ENCODE data around the gene AK8. TPM values are rescaled to one million over a fixed set of nuclear protein-coding genes. Genes with fewer than 3 reads are reported as not detected.

AK8 gene, protein sequence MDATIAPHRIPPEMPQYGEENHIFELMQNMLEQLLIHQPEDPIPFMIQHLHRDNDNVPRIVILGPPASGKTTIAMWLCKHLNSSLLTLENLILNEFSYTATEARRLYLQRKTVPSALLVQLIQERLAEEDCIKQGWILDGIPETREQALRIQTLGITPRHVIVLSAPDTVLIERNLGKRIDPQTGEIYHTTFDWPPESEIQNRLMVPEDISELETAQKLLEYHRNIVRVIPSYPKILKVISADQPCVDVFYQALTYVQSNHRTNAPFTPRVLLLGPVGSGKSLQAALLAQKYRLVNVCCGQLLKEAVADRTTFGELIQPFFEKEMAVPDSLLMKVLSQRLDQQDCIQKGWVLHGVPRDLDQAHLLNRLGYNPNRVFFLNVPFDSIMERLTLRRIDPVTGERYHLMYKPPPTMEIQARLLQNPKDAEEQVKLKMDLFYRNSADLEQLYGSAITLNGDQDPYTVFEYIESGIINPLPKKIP
- 0.58 TPM for total RNA-seq
- under 1 TPM; 0.23 to 0.89 (median 0.61) TPM for polyA plus RNA-seq (ENCODE audit: insufficient read depth in 1 of 8, insufficient read length in 8 of 8, low replicate concordance in 1 of 8)
- long read RNA-seq, donor 1: 0 reads
- long read RNA-seq, donor 2: 0 reads
- long read RNA-seq, donor 3: 0 reads
- long read RNA-seq, donor 4: 0 reads
- long read RNA-seq, donor 5: 0 reads
- long read RNA-seq, donor 6: 0 reads
- long read RNA-seq, donor 7: 0 reads
- long read RNA-seq, donor 8: 0 reads
- long read RNA-seq, donor 9: 0 reads
- long read RNA-seq, donor 10, partial matches to known transcripts: 0 of 1 reads
- long read RNA-seq, donor 10, other reads (novel, unspliced or antisense): 0 of 1 reads
- long read RNA-seq, donor 11: 0 reads

DNA sequence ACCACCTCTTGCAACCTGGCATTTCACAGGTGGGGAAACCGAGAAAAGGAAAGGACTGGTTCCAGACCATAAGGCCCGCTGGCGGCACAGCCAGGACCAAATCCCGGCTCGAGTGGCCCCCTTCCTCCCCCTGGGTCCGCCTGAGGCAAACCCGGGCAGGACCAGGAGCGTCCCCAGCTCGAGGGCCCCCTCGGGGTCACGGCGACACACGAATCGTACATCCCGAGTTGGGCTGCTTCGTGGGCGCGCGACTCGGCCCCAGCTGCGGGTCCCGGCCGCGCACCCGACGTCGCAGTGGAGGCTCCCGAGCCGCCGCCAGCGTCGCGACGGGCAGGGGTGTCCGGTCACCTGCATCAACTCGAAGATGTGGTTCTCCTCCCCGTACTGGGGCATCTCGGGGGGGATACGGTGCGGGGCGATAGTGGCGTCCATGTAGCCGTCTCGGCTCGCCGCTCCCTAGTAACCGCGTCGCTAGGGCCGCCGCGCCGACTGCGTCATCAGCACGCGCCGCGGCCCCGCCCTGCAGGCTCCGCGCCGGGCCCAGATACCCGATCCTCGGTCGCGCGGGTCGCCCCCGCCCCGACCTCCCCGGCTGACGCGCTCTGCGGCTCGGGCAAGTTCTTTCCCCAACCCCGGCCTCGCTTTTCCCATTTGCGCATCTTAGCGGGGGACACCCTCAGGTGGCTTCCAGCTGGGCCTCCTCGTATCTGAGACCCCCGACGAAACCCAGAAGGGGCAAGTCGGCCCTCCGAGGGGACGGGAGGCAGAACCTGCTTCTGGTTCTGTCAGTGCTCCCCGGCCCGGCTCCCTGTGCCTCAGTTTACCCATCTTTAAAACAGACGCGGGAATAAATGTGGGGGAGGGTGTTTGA is at the start of gene AK8:
Gene AK8 (minus strand): TSS at position 461 of the 871 bp plus-strand sequence. CDS start 29 bp downstream, at position 432.
- peak; percentile 89 for DNase-seq
- no peaks in the 10 kb centered on the region for H3K9me3 ChIP-seq (replicated peaks; ENCODE audit: control insufficient read depth, low read depth, low read length)
- H3K4me1 ChIP-seq (ENCODE audit: control insufficient read depth, insufficient read depth, low read length): peaks cover 12% of the 10 kb centered on the region
- peak within 1 kb of the TSS; percentile 89 for H3K27ac ChIP-seq (ENCODE audit: low read length)
- H3K27me3 ChIP-seq (ENCODE audit: control insufficient read depth, insufficient read depth, low read length): no peaks in the 10 kb centered on the region
- under 1% methylated on average over 83 of the region's 89 CpGs for WGBS (ENCODE audit: insufficient coverage)
- H3K36me3 ChIP-seq (ENCODE audit: control insufficient read depth, insufficient read depth, low read length): no peaks in the 10 kb centered on the region
- peak within 1 kb of the TSS; percentile 86 for H3K4me3 ChIP-seq (ENCODE audit: low read length)

DNA sequence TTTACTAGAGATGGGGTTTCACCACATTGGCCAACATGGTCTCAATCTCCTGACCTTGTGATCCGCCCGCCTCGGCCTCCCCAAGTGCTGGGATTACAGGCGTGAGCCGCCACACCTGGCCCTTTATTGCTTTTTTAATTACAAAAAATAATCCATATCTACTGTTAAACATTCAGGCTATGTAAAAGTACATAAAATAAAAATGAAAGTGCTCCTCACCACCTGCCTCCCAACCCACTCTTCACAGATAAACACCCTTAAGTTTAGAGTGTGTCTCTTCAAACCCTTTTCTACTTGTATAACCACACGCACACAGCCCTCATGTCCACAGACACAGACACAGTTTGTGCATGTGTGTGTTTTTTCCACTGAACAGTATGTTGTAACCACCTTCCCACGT is 49.6 kb upstream of the AK8 start:
- H3K4me1 ChIP-seq (ENCODE audit: control insufficient read depth, insufficient read depth, low read length): no peaks in the 10 kb centered on the region
- H3K27me3 ChIP-seq (ENCODE audit: control insufficient read depth, insufficient read depth, low read length): no peaks in the 10 kb centered on the region
- H3K36me3 ChIP-seq (ENCODE audit: control insufficient read depth, insufficient read depth, low read length): peaks cover 32% of the 10 kb centered on the region
- H3K27ac ChIP-seq (ENCODE audit: low read length): no peak overlapping the region
- no peaks in the 10 kb centered on the region for H3K9me3 ChIP-seq (replicated peaks; ENCODE audit: control insufficient read depth, low read depth, low read length)
- DNase-seq: no peak
- WGBS (ENCODE audit: insufficient coverage): 92% methylated on average over 2 of the region's 7 CpGs
- no peak overlapping the region for H3K4me3 ChIP-seq (ENCODE audit: low read length)

DNA sequence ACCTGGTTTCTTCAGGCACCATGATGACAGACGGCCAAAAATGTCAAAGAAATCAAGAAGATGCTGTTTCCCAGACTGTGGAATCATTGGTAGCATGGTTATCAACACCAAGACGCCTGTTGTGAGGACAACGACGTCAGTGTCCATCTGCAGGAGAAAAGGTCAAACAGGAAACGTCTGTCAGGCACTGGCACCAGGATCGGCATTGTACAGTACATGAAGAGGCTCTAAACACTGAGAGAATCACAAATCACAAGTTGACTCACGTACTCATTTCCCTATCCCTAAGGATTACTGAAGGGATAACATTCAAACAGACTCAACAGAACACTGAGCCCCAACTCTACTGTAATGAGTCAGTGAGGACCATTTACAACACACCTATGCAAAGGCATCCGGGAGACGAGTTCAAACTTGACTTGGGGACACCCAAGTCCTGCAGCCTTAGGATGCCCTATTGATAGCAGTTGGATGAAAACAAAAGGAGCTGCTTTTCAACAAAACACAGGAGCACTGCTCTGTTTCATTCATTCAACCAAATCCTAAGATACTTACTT is 45.3 kb upstream of the AK8 start:
- Histone ChIP-seq H3K9me3 (replicated peaks; ENCODE audit: control insufficient read depth, low read depth, low read length) (no peaks in the 10 kb centered on the region), H3K4me3 (ENCODE audit: low read length) (no peak overlapping the region), H3K36me3 (ENCODE audit: control insufficient read depth, insufficient read depth, low read length) (peaks cover 62% of the 10 kb centered on the region), H3K4me1 (ENCODE audit: control insufficient read depth, insufficient read depth, low read length) (peaks cover 5% of the 10 kb centered on the region), H3K27me3 (ENCODE audit: control insufficient read depth, insufficient read depth, low read length) (no peaks in the 10 kb centered on the region), H3K27ac (ENCODE audit: low read length) (no peak overlapping the region)
- WGBS (ENCODE audit: insufficient coverage): 86% methylated on average over 6 of the region's 9 CpGs
- no peak for DNase-seq

DNA sequence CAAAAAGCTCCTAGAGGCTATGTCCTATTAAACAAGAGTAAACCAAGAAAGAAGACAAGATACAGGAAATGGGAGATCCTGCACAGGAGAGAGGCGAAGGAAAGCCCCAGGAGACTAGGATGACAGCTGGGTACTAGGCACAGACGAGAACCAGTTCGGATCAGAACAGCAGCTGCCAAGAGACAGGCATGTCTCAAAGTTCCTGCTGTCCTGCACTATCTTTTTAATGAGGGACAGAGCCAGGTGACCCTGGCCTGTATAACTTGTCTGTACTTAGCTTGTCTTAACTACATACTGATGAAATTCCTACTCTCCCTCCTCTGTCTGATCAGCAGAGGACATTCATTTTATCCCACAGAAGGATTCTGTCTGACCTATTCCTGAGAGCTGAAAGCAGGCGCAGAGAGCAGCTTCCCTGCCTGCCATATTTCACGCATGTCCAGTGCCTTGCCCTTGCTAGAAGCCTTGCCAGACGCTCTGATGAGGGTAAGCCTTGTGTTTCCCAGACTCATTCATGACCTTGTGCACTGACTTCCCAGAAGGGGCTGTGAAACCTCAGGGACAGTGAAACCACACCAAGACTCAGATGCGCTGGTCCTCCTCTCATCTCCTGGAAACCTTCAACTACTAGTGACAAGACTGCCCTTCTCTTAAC is 41.7 kb upstream of the AK8 start:
- WGBS (ENCODE audit: insufficient coverage): 75% methylated on average over 6 of the region's 7 CpGs
- H3K36me3 ChIP-seq (ENCODE audit: control insufficient read depth, insufficient read depth, low read length): peaks cover 60% of the 10 kb centered on the region

DNA sequence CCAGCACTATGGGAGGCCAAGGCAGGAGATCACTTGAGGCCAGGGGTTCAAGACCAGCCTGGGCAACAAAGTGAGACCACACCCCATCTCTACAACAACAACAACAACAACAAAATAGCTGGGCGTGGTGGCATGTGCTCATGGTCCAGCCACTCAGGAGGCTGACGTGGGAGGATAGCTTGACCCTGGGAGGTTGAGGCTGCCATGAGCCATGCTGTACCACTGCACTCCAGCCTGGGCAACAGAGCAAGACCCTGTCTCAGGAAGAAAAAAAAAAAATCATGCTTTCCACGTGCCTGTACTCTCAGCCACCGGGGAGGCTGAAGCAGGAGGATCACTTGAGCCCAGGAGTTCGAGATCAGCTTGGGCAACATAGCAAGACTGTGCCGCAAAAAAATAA is 36.8 kb upstream of the AK8 start:
- Histone ChIP-seq H3K9me3 (replicated peaks; ENCODE audit: control insufficient read depth, low read depth, low read length) (no peaks in the 10 kb centered on the region), H3K27me3 (ENCODE audit: control insufficient read depth, insufficient read depth, low read length) (no peaks in the 10 kb centered on the region), H3K4me3 (ENCODE audit: low read length) (no peak overlapping the region), H3K4me1 (ENCODE audit: control insufficient read depth, insufficient read depth, low read length) (no peaks in the 10 kb centered on the region), H3K36me3 (ENCODE audit: control insufficient read depth, insufficient read depth, low read length) (peaks cover 63% of the 10 kb centered on the region), H3K27ac (ENCODE audit: low read length) (no peak overlapping the region)
- no peak for DNase-seq
- WGBS (ENCODE audit: insufficient coverage): 95% methylated on average over 2 of the region's 6 CpGs

More for the DNA sequence above, 41.7 kb upstream of the AK8 start:
- H3K4me3 ChIP-seq (ENCODE audit: low read length): no peak overlapping the region
- H3K4me1 ChIP-seq (ENCODE audit: control insufficient read depth, insufficient read depth, low read length): peaks cover 5% of the 10 kb centered on the region
- no peaks in the 10 kb centered on the region for H3K27me3 ChIP-seq (ENCODE audit: control insufficient read depth, insufficient read depth, low read length)
- H3K9me3 ChIP-seq (replicated peaks; ENCODE audit: control insufficient read depth, low read depth, low read length): no peaks in the 10 kb centered on the region
- peak; percentile 56 for DNase-seq
- H3K27ac ChIP-seq (ENCODE audit: low read length): peak overlapping the region; percentile 37

DNA sequence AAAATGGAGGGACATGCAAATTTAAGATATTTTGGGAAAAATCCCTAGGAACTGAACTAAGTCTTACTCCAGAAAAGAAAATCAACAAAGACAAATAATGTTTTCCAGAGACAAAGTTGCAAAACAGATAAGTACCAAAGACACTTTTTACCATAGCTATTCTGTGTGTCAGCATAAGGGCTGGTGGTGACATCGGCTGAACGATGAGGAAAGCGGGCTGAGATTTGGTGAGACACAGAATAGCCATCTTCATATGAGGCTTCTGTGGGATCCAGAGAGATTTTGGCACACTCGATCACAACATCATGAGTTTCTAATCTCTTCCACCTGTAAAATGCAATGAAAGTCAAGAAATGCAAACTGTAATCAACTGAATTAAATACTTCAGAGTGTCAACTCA is 34.0 kb upstream of the AK8 start:
- Histone ChIP-seq H3K9me3 (replicated peaks; ENCODE audit: control insufficient read depth, low read depth, low read length) (no peaks in the 10 kb centered on the region), H3K4me1 (ENCODE audit: control insufficient read depth, insufficient read depth, low read length) (no peaks in the 10 kb centered on the region), H3K27me3 (ENCODE audit: control insufficient read depth, insufficient read depth, low read length) (no peaks in the 10 kb centered on the region), H3K27ac (ENCODE audit: low read length) (no peak overlapping the region), H3K4me3 (ENCODE audit: low read length) (no peak overlapping the region), H3K36me3 (ENCODE audit: control insufficient read depth, insufficient read depth, low read length) (peaks cover 66% of the 10 kb centered on the region)
- no peak for DNase-seq
- 100% methylated on average over 1 of the region's 4 CpGs for WGBS (ENCODE audit: insufficient coverage)

DNA sequence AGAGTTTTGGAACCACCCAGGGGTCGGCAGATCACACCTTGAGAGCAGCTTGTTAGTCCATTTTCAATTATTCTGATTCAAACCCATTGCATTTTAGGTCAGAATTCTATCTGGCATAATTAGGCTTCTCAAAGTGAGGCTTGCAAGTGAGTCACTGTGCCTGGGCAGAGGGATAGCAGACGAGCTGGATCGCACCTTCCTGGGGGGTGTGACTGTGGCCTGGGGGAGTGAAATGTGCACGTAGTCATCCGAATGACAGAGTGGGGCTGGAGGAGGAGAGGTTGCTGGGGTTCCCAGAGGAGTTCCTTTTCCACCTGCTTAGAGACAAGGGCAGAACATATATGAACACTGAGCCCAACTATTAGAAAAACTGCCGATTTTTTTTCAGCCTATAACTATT is 32.3 kb upstream of the AK8 start:
- no peak overlapping the region for H3K4me3 ChIP-seq (ENCODE audit: low read length)
- no peaks in the 10 kb centered on the region for H3K9me3 ChIP-seq (replicated peaks; ENCODE audit: control insufficient read depth, low read depth, low read length)
- H3K27ac ChIP-seq (ENCODE audit: low read length): no peak overlapping the region
- H3K27me3 ChIP-seq (ENCODE audit: control insufficient read depth, insufficient read depth, low read length): no peaks in the 10 kb centered on the region
- H3K4me1 ChIP-seq (ENCODE audit: control insufficient read depth, insufficient read depth, low read length): no peaks in the 10 kb centered on the region
- H3K36me3 ChIP-seq (ENCODE audit: control insufficient read depth, insufficient read depth, low read length): peaks cover 76% of the 10 kb centered on the region
- whole genome bisulfite sequencing (ENCODE audit: insufficient coverage): 88% methylated on average over 5 of the region's 6 CpGs
- no peak for DNase-seq

DNA sequence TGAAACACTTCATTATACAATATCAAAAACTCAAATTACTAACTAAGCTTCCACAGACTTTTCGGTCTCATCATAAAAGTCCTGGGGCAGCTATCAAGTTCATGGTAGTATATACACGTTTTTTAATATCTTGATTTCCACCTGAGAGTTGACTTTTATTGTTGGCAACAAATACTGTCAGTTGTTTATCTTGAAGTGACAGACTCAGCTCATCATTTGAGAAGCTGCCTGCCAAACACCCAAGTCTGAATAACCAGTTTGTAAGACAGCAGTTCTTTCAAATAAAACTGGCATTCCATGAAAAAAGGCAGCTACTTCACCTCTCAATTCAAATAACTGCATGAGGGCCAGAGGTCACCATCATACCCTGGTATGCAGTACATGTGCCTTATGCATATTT is 31.2 kb upstream of the AK8 start:
- no CpG with 5 or more reads among the region's 2 CpGs for WGBS (ENCODE audit: insufficient coverage)
- Histone ChIP-seq H3K27me3 (ENCODE audit: control insufficient read depth, insufficient read depth, low read length) (no peaks in the 10 kb centered on the region), H3K9me3 (replicated peaks; ENCODE audit: control insufficient read depth, low read depth, low read length) (no peaks in the 10 kb centered on the region), H3K27ac (ENCODE audit: low read length) (no peak overlapping the region), H3K4me3 (ENCODE audit: low read length) (no peak overlapping the region), H3K4me1 (ENCODE audit: control insufficient read depth, insufficient read depth, low read length) (no peaks in the 10 kb centered on the region), H3K36me3 (ENCODE audit: control insufficient read depth, insufficient read depth, low read length) (peaks cover 79% of the 10 kb centered on the region)
- DNase-seq: no peak

DNA sequence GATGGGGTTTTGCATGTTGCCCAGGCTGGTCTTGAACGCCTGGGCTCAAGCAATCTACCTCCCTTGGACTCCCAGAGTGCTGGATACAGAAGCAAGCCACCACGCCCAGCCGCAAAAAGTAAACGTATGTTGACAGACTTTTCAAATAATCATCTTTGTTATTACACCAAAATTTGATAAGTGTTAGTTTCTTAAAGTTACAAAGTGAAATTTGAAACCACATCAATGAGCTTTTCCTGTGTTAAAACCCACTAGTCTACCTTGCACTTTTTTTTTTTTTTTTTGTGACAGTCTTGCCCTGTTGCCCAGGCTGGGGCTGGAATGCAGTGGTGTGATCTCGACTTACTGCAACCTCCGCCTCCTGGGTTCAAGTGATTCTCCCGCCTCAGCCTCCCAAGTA is 30.6 kb upstream of the AK8 start:
- no peak overlapping the region for H3K27ac ChIP-seq (ENCODE audit: low read length)

More for the DNA sequence above, 30.6 kb upstream of the AK8 start:
- Histone ChIP-seq H3K36me3 (ENCODE audit: control insufficient read depth, insufficient read depth, low read length) (peaks cover 85% of the 10 kb centered on the region), H3K27me3 (ENCODE audit: control insufficient read depth, insufficient read depth, low read length) (no peaks in the 10 kb centered on the region), H3K4me1 (ENCODE audit: control insufficient read depth, insufficient read depth, low read length) (no peaks in the 10 kb centered on the region), H3K4me3 (ENCODE audit: low read length) (no peak overlapping the region), H3K9me3 (replicated peaks; ENCODE audit: control insufficient read depth, low read depth, low read length) (no peaks in the 10 kb centered on the region)
- no CpG with 5 or more reads among the region's 7 CpGs for WGBS (ENCODE audit: insufficient coverage)
- DNase-seq: no peak
